ENCODE results near the gene ZNF735. TPM values are rescaled to one million over a fixed set of nuclear protein-coding genes. Genes with fewer than 3 reads are reported as not detected.
"Not testable (repeated sequence)": the region's sequence is repeated elsewhere in the genome, so short reads cannot be mapped to it uniquely, and the experiment has no call there.

Gene ZNF735
- not detected for total RNA-seq
- polyA plus RNA-seq: not detected
- long read RNA-seq, donor 1: 0 reads
- long read RNA-seq, donor 2: 0 reads
- long read RNA-seq, donor 3: 0 reads
- long read RNA-seq, donor 4: 0 reads
- long read RNA-seq, donor 5: 0 reads
- long read RNA-seq, donor 6: 0 reads
- long read RNA-seq, donor 7: 0 reads
- long read RNA-seq, donor 8: 0 reads
- long read RNA-seq, donor 9: 0 reads
- long read RNA-seq, donor 10: 0 reads

- H3K27me3 ChIP-seq (ENCODE audit: control insufficient read depth in 2 of 2, insufficient read depth in 1 of 2, low read length in 1 of 2): no peaks in the 10 kb centered on the region
- DNase-seq (ENCODE audit: low read depth in 6 of 9, low spot score in 9 of 9): no peak
- no peak within 1 kb of the TSS for H3K27ac ChIP-seq (ENCODE audit: low read depth in 1 of 2, low read length in 1 of 2)
- no peaks in the 10 kb centered on the region for H3K4me1 ChIP-seq (ENCODE audit: control insufficient read depth in 2 of 2, insufficient read depth in 2 of 2, low read length in 2 of 2)
- H3K4me3 ChIP-seq (ENCODE audit: low read length in 2 of 2): no peak within 1 kb of the TSS
- no peaks in the 10 kb centered on the region for H3K36me3 ChIP-seq (ENCODE audit: control insufficient read depth in 2 of 2, insufficient read depth in 2 of 2, low read length in 1 of 2)
- H3K9me3 ChIP-seq (ENCODE audit: control insufficient read depth in 2 of 2, insufficient read depth in 1 of 2, low read length in 1 of 2): peaks cover 0 to 29% of the 10 kb centered on the region in 2 donors
- WGBS: 92% methylated on average over 13 of the region's 13 CpGs
Measured at GRCh38 chr7:64206903-64207302, at the start of gene ZNF735. Gene ZNF735 (plus strand): TSS chr7:64207203. CDS start chr7:64207203, 0 bp downstream.

DNA sequence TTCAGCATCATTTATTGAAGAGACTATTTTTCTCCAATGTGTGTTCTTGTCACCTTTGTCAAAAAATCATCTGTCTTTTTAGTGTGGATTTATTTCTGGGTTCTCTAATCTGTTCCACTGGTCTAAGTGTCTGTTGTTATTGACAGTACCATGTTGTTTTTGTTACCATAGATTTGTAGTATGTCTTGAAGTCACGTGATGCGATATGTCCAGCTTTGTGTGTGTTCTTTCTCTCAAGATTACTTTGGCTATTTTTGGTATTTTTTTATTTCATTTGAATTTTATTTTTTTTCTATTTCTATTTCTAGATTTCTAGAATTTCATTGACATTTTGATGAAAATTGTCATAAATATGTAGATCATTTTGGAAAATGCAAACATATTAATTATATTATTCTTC lies 36.0 kb upstream of the ZNF735 start:
- H3K9me3 ChIP-seq (ENCODE audit: control insufficient read depth in 2 of 2, insufficient read depth in 1 of 2, low read length in 1 of 2): peaks cover 0 to 16% of the 10 kb centered on the region in 2 donors
- not testable (repeated sequence) for H3K36me3 ChIP-seq (ENCODE audit: control insufficient read depth in 2 of 2, insufficient read depth in 2 of 2, low read length in 1 of 2); H3K27ac ChIP-seq (ENCODE audit: low read depth in 1 of 2, low read length in 1 of 2); DNase-seq (ENCODE audit: low read depth in 6 of 9, low spot score in 9 of 9); H3K27me3 ChIP-seq (ENCODE audit: control insufficient read depth in 2 of 2, insufficient read depth in 1 of 2, low read length in 1 of 2); H3K4me1 ChIP-seq (ENCODE audit: control insufficient read depth in 2 of 2, insufficient read depth in 2 of 2, low read length in 2 of 2); H3K4me3 ChIP-seq (ENCODE audit: low read length in 2 of 2)
- 85% methylated on average over 2 of the region's 2 CpGs for WGBS

DNA sequence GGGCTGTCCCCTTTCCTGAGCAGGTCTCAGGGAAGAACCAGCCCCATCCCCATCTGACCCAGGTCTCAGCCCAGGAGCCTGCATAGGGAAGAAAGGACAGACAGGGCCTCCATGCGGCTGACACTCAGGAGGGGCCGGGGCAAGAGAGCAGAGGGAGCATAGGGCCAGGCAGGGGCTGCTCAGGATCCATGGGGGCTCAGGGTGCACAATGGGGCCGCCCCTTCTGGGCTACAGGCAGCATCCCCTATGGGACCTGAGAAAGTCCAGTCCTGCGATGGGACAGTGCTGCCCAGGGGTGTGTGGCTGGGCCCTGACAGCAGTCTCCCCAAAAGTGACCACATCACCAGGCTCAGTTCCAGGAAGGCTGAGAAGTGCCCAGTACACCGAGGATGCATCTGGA lies 32.7 kb upstream of the ZNF735 start:
- no peak overlapping the region for H3K27ac ChIP-seq (ENCODE audit: low read depth in 1 of 2, low read length in 1 of 2)
- H3K4me3 ChIP-seq (ENCODE audit: low read length in 2 of 2): no peak overlapping the region
- 82% methylated on average over 5 of the region's 5 CpGs for WGBS
- no peaks in the 10 kb centered on the region for H3K36me3 ChIP-seq (ENCODE audit: control insufficient read depth in 2 of 2, insufficient read depth in 2 of 2, low read length in 1 of 2)
- no peaks in the 10 kb centered on the region for H3K27me3 ChIP-seq (ENCODE audit: control insufficient read depth in 2 of 2, insufficient read depth in 1 of 2, low read length in 1 of 2)
- no peak for DNase-seq (ENCODE audit: low read depth in 6 of 9, low spot score in 9 of 9)
- peaks cover 0 to 19% of the 10 kb centered on the region in 2 donors for H3K9me3 ChIP-seq (ENCODE audit: control insufficient read depth in 2 of 2, insufficient read depth in 1 of 2, low read length in 1 of 2)
- H3K4me1 ChIP-seq (ENCODE audit: control insufficient read depth in 2 of 2, insufficient read depth in 2 of 2, low read length in 2 of 2): no peaks in the 10 kb centered on the region

DNA sequence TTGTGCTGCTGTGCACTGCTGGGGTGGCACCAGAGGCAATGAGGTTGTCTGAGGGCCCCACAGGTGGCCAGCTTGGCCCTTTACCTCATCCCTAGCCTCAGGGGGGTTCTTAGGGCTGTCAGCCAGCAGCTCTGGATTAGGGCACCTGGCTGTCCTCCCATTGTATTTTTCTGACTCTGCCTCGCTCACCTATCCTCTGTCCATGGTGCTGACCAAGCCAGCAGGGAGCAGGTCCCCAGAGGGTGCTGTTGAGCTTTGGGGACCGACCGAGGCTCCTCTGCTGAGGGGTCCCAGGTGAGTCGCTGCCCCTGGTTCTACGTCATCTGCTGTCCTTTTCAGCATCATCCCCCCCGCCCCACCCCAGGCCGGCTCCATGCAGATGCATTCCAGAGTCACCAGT lies 32.1 kb upstream of the ZNF735 start:
- H3K36me3 ChIP-seq (ENCODE audit: control insufficient read depth in 2 of 2, insufficient read depth in 2 of 2, low read length in 1 of 2): no peaks in the 10 kb centered on the region
- H3K27ac ChIP-seq (ENCODE audit: low read depth in 1 of 2, low read length in 1 of 2): no peak overlapping the region
- H3K27me3 ChIP-seq (ENCODE audit: control insufficient read depth in 2 of 2, insufficient read depth in 1 of 2, low read length in 1 of 2): no peaks in the 10 kb centered on the region
- DNase-seq (ENCODE audit: low read depth in 6 of 9, low spot score in 9 of 9): no peak
- H3K4me3 ChIP-seq (ENCODE audit: low read length in 2 of 2): no peak overlapping the region
- peaks cover 0 to 19% of the 10 kb centered on the region in 2 donors for H3K9me3 ChIP-seq (ENCODE audit: control insufficient read depth in 2 of 2, insufficient read depth in 1 of 2, low read length in 1 of 2)
- WGBS: 35% methylated on average over 7 of the region's 7 CpGs
- no peaks in the 10 kb centered on the region for H3K4me1 ChIP-seq (ENCODE audit: control insufficient read depth in 2 of 2, insufficient read depth in 2 of 2, low read length in 2 of 2)

GRCh38 chr7:64180989-64181388 lies 26.0 kb upstream of the ZNF735 start:
- H3K27me3 ChIP-seq (ENCODE audit: control insufficient read depth in 2 of 2, insufficient read depth in 1 of 2, low read length in 1 of 2): no peaks in the 10 kb centered on the region
- H3K9me3 ChIP-seq (ENCODE audit: control insufficient read depth in 2 of 2, insufficient read depth in 1 of 2, low read length in 1 of 2): peaks cover 16 to 35% of the 10 kb centered on the region in 2 donors
- no peaks in the 10 kb centered on the region for H3K4me1 ChIP-seq (ENCODE audit: control insufficient read depth in 2 of 2, insufficient read depth in 2 of 2, low read length in 2 of 2)

DNA sequence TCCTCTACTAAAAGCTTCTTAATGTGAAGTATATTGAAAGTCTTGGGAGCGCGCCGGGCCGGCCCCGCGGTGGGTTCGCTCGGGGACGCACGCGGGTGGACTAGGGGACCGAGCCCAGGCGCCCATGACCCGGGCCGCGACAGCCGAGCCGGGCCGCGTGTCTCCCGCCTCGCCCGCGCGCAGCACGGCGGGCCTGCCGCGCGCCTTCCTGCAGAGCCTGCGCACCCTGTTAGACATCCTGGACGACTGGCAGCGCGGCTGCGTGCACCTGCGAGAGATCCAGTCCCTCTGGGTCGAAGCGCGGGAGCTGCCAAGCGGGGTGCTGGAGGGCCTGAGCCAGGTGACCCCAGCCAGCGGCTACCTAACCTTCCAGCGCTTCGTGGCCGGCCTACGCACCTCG lies 25.4 kb upstream of the ZNF735 start:
- Histone ChIP-seq H3K4me1 (ENCODE audit: control insufficient read depth in 2 of 2, insufficient read depth in 2 of 2, low read length in 2 of 2) (no peaks in the 10 kb centered on the region), H3K4me3 (ENCODE audit: low read length in 2 of 2) (no peak overlapping the region), H3K36me3 (ENCODE audit: control insufficient read depth in 2 of 2, insufficient read depth in 2 of 2, low read length in 1 of 2) (no peaks in the 10 kb centered on the region), H3K27me3 (ENCODE audit: control insufficient read depth in 2 of 2, insufficient read depth in 1 of 2, low read length in 1 of 2) (no peaks in the 10 kb centered on the region), H3K9me3 (ENCODE audit: control insufficient read depth in 2 of 2, insufficient read depth in 1 of 2, low read length in 1 of 2) (peaks cover 16 to 35% of the 10 kb centered on the region in 2 donors), H3K27ac (ENCODE audit: low read depth in 1 of 2, low read length in 1 of 2) (no peak overlapping the region)
- WGBS: 52% methylated on average over 46 of the region's 46 CpGs
- no peak for DNase-seq (ENCODE audit: low read depth in 6 of 9, low spot score in 9 of 9)

More at GRCh38 chr7:64180989-64181388, 26.0 kb upstream of the ZNF735 start:
- H3K4me3 ChIP-seq (ENCODE audit: low read length in 2 of 2): no peak overlapping the region
- H3K27ac ChIP-seq (ENCODE audit: low read depth in 1 of 2, low read length in 1 of 2): no peak overlapping the region
- DNase-seq (ENCODE audit: low read depth in 6 of 9, low spot score in 9 of 9): no peak
- WGBS: 42% methylated on average over 4 of the region's 4 CpGs
- H3K36me3 ChIP-seq (ENCODE audit: control insufficient read depth in 2 of 2, insufficient read depth in 2 of 2, low read length in 1 of 2): no peaks in the 10 kb centered on the region

DNA sequence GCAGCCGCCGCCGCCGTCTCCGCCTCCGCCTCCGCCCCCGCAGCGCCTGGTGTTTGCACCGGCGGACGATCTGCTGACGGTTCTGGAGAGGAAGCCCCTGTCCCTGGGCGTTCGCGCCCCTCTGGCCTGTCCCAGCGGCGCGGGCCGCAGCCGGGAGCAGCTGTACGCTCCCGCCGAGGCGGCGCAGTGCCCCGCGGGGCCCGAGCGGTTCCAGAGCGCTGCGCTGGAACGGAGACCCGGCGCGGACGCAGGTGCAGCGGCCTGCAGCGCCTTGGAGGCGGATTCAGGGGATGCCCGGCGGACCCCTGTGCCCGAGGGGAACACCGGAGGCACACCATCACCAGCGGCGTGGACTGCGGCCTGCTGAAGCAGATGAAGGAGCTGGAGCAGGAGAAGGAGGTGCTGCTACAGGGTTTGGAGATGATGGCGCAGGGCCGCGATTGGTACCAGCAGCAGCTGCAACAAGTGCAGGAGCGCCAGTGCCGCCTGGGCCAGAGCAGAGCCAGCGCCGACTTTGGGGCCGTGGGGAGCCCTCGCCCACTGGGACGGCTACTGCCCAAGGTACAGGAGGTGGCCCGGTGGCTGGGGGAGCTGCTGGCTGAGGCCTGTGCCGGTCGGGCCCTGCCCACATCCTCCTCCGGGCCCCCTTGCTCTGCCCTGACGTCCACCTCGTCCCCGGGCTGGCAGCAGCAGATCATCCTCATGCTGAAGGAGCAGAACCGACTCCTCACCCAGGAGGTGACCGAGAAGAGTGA lies 24.8 kb upstream of the ZNF735 start:
- Histone ChIP-seq H3K9me3 (ENCODE audit: control insufficient read depth in 2 of 2, insufficient read depth in 1 of 2, low read length in 1 of 2) (peaks cover 16 to 35% of the 10 kb centered on the region in 2 donors), H3K27ac (ENCODE audit: low read depth in 1 of 2, low read length in 1 of 2) (no peak overlapping the region), H3K36me3 (ENCODE audit: control insufficient read depth in 2 of 2, insufficient read depth in 2 of 2, low read length in 1 of 2) (no peaks in the 10 kb centered on the region), H3K27me3 (ENCODE audit: control insufficient read depth in 2 of 2, insufficient read depth in 1 of 2, low read length in 1 of 2) (no peaks in the 10 kb centered on the region), H3K4me1 (ENCODE audit: control insufficient read depth in 2 of 2, insufficient read depth in 2 of 2, low read length in 2 of 2) (no peaks in the 10 kb centered on the region), H3K4me3 (ENCODE audit: low read length in 2 of 2) (no peak overlapping the region)
- no peak for DNase-seq (ENCODE audit: low read depth in 6 of 9, low spot score in 9 of 9)
- 49% methylated on average over 66 of the region's 66 CpGs for WGBS

GRCh38 chr7:64183126-64183742 lies 23.8 kb upstream of the ZNF735 start:
- H3K9me3 ChIP-seq (ENCODE audit: control insufficient read depth in 2 of 2, insufficient read depth in 1 of 2, low read length in 1 of 2): peaks cover 16 to 45% of the 10 kb centered on the region in 2 donors
- 31% methylated on average over 31 of the region's 31 CpGs for WGBS
- no peak for DNase-seq (ENCODE audit: low read depth in 6 of 9, low spot score in 9 of 9)

DNA sequence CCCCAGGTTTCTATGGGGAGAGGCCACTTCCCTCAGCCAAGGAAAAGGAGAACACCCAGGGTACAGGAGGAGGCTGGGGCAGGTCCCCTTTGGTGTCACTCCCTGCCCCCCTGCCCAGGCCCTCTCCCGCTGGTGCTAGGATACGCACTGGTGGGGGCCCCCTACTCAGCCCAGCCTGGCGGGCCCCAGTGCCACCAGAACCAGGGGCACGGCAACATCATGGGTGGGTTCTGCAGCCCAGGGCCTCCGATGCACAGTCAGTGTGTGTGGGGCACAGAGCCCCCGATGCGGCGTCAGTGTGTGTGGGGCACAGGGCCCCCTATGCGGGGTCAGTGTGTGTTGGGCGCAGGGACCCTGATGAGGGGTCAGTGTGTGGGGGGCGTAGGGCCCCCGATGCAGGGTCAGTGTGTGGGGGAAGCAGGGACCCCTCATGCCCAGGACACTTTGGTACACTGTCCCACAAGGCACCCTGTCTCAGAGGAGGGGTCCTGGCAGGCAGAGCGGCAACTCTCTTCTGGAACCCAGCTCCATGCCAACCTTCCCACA lies 23.1 kb upstream of the ZNF735 start:
- DNase-seq (ENCODE audit: low read depth in 6 of 9, low spot score in 9 of 9): no peak
- Histone ChIP-seq H3K9me3 (ENCODE audit: control insufficient read depth in 2 of 2, insufficient read depth in 1 of 2, low read length in 1 of 2) (peaks cover 16 to 42% of the 10 kb centered on the region in 2 donors), H3K27me3 (ENCODE audit: control insufficient read depth in 2 of 2, insufficient read depth in 1 of 2, low read length in 1 of 2) (no peaks in the 10 kb centered on the region), H3K36me3 (ENCODE audit: control insufficient read depth in 2 of 2, insufficient read depth in 2 of 2, low read length in 1 of 2) (no peaks in the 10 kb centered on the region), H3K4me3 (ENCODE audit: low read length in 2 of 2) (no peak overlapping the region), H3K4me1 (ENCODE audit: control insufficient read depth in 2 of 2, insufficient read depth in 2 of 2, low read length in 2 of 2) (no peaks in the 10 kb centered on the region), H3K27ac (ENCODE audit: low read depth in 1 of 2, low read length in 1 of 2) (no peak overlapping the region)
- WGBS: 97% methylated on average over 13 of the region's 13 CpGs

More at GRCh38 chr7:64183126-64183742, 23.8 kb upstream of the ZNF735 start:
- Histone ChIP-seq H3K4me3 (ENCODE audit: low read length in 2 of 2) (no peak overlapping the region), H3K4me1 (ENCODE audit: control insufficient read depth in 2 of 2, insufficient read depth in 2 of 2, low read length in 2 of 2) (no peaks in the 10 kb centered on the region), H3K36me3 (ENCODE audit: control insufficient read depth in 2 of 2, insufficient read depth in 2 of 2, low read length in 1 of 2) (no peaks in the 10 kb centered on the region), H3K27ac (ENCODE audit: low read depth in 1 of 2, low read length in 1 of 2) (no peak overlapping the region), H3K27me3 (ENCODE audit: control insufficient read depth in 2 of 2, insufficient read depth in 1 of 2, low read length in 1 of 2) (no peaks in the 10 kb centered on the region)

Data from thymus (tissue), 14 donors.